ENCODE data around the gene NFATC2IP.

DNA sequence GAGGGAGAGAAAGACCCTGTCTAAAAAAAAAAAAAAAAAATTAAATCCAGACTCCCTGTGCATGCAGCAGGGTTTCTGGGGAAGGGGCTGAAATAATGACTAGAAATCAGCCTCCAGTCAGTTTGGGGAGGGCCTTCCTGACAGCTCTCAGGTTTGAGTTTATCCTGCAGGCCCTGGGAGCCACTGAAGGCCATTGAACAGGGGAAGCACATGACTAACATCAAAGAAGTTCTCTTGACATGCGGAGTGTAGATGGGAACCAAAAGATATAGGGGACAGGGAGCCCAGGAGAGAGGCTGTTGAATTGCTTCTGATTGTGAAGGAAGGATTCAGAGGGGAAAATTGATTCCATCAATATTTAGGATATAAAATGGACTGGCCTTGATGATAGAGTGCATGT, 22.9 kb upstream of the NFATC2IP start:
- TF ChIP-seq, protein P1, sequence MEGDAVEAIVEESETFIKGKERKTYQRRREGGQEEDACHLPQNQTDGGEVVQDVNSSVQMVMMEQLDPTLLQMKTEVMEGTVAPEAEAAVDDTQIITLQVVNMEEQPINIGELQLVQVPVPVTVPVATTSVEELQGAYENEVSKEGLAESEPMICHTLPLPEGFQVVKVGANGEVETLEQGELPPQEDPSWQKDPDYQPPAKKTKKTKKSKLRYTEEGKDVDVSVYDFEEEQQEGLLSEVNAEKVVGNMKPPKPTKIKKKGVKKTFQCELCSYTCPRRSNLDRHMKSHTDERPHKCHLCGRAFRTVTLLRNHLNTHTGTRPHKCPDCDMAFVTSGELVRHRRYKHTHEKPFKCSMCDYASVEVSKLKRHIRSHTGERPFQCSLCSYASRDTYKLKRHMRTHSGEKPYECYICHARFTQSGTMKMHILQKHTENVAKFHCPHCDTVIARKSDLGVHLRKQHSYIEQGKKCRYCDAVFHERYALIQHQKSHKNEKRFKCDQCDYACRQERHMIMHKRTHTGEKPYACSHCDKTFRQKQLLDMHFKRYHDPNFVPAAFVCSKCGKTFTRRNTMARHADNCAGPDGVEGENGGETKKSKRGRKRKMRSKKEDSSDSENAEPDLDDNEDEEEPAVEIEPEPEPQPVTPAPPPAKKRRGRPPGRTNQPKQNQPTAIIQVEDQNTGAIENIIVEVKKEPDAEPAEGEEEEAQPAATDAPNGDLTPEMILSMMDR (IDR thresholded peaks at IDR 0.05): no peak
- TF ChIP-seq POLR2AphosphoS5 (IDR thresholded peaks at IDR 0.05) (no peak), POLR2A (IDR thresholded peaks at IDR 0.05) (no peak), EP300 (IDR thresholded peaks at IDR 0.05) (no peak)

All from suprapubic skin (tissue), 4 donors.